Mucosa of rectum (tissue), 2 donors: ENCODE results near the gene ATG101.
A peak's percentile ranks its signal among the peaks of the same experiment; 100 is the strongest.

Experiments used
- H3K27ac ChIP-seq, 2 donors: one replicate each; pipeline ENCODE4 v1.7.0; 2013; ENCODE audit warnings: inconsistent platforms in 2 of 2, low read depth in 2 of 2, low read length in 2 of 2
- H3K27me3 ChIP-seq, 2 donors: one replicate each; pipeline ENCODE4 v1.7.0; 2013; ENCODE audit warnings: low read length in 2 of 2; ENCODE audit not compliant: control insufficient read depth in 2 of 2, insufficient read depth in 2 of 2
- H3K36me3 ChIP-seq, 2 donors: one replicate each; pipeline ENCODE4 v1.7.0; 2013; ENCODE audit warnings: low read length in 2 of 2; ENCODE audit not compliant: control insufficient read depth in 2 of 2, insufficient read depth in 2 of 2
- H3K4me1 ChIP-seq, 2 donors: one replicate each; pipeline ENCODE4 v1.7.0; 2013; ENCODE audit warnings: low read length in 2 of 2, mild to moderate bottlenecking in 1 of 2; ENCODE audit not compliant: control insufficient read depth in 2 of 2, insufficient read depth in 2 of 2
- H3K4me3 ChIP-seq, 2 donors: one replicate each; pipeline ENCODE4 v1.7.0; 2013; ENCODE audit warnings: low read length in 2 of 2
- H3K9ac ChIP-seq, 2 donors: one replicate each; pipeline ENCODE4 v1.7.0; 2013; ENCODE audit warnings: low read length in 2 of 2, low read depth in 1 of 2, mild to moderate bottlenecking in 1 of 2
- H3K9me3 ChIP-seq, 2 donors: one replicate each; pipeline ENCODE4 v1.7.0; 2013; ENCODE audit warnings: low read length in 2 of 2; ENCODE audit not compliant: control insufficient read depth in 2 of 2
- donor health status: healthy.
- donor health status: Normal muscosa, but diverticular disease.

Gene ATG101

DNA sequence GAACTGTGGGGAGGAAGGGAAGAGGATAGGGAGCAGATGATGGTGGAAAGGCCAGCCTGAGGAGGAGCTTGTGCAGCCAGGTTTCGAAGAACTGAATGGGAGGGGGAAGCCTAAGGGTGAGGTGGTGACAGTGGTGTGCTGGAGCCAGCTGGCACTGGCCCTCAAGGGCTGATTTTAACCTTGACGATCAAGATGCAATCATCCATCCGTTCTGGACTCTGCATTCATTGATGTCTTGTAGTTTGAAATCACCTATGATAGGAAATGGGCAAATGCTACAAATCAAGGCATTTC lies 2.8 kb upstream of the ATG101 start:
- no peak overlapping the region for H3K4me3 ChIP-seq
- no peaks in the 10 kb centered on the region for H3K9me3 ChIP-seq
- H3K36me3 ChIP-seq = no peaks in the 10 kb centered on the region
- H3K9ac ChIP-seq = no peak overlapping the region
- peaks cover 12 to 21% of the 10 kb centered on the region in 2 donors for H3K4me1 ChIP-seq
- no peak overlapping the region for H3K27ac ChIP-seq
- H3K27me3 ChIP-seq = no peaks in the 10 kb centered on the region

DNA sequence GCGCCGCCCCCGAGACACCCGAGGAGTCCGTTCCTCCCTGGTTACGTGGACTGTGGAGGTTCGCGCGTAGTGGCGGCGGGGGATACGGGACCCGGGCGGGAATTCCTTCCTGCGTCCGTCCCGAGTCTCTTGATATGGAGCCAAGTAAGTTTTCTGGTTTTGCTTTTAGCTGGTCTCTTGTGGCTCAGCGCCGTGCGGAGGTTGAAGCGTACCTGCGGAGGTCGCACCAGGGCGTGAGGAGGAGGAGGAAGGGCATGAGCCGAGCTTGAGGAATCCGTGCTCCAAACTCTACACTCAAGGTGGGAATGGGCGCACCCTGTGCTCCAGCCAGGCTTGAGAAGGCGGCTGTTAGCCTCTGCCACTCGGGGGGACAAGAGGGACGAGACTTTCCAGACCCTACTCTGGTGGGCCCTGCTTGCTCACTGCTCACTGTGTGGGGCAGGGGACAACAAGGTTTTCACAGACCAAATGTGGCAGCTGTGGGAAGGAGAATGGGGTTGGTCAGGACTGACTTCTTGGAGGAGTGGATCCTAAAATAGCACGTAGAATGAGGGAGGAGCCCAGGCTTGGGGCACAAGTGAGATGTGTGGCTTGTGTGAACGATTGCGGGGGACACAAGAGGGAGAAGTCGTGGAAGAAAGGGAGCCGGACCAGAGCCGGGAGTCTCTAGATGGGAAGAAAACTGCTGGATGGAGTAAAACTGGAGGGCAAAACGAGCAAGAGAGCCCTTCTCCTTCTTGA lies 577 bp downstream of the ATG101 start:
- H3K27me3 ChIP-seq = no peaks in the 10 kb centered on the region
- H3K4me1 ChIP-seq = peaks cover 12 to 18% of the 10 kb centered on the region in 2 donors
- peak overlapping the region; percentile 86 to 91 for H3K9ac ChIP-seq
- peak overlapping the region; percentile 81 to 89 for H3K27ac ChIP-seq
- H3K4me3 ChIP-seq = peak overlapping the region; percentile 80 to 95
- no peaks in the 10 kb centered on the region for H3K9me3 ChIP-seq
- H3K36me3 ChIP-seq = peaks cover 13 to 20% of the 10 kb centered on the region in 2 donors

DNA sequence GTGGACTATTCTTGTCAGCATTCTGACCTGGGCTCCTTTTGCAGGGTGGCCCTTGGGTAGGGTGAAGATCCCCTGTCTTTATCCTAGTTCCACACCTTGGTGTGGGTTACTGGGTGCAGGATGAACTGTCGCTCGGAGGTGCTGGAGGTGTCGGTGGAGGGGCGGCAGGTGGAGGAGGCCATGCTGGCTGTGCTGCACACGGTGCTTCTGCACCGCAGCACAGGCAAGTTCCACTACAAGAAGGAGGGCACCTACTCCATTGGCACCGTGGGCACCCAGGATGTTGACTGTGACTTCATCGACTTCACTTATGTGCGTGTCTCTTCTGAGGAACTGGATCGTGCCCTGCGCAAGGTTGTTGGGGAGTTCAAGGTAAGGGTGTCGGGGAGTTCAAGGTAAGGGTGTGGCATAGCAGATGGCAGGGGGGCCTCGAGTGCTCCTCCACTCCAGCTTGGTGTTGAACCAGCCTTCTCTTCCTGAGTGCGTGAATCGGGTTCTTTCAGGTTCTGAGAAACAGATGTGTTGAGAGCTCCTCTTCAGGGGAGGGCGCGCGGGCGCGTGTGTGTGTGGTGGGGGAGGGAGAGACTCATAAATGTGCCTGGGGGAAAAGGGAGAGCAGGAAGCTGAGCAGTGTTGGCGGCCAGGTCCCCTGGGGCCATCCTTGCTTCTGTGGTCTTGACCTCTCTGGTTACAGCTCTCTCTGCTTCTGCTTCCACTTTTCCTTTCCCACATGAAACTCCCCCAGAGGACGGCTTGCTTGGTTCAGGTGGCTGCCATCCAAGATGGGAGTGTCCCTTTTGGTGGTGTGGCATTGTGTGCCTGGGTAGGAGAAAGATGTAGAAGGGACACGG lies 4.0 kb downstream of the ATG101 start:
- Histone ChIP-seq H3K27ac (no peak overlapping the region), H3K9ac (no peak overlapping the region), H3K36me3 (peaks cover 35 to 49% of the 10 kb centered on the region in 2 donors), H3K27me3 (no peaks in the 10 kb centered on the region), H3K4me1 (peaks cover 12 to 18% of the 10 kb centered on the region in 2 donors), H3K4me3 (no peak overlapping the region), H3K9me3 (no peaks in the 10 kb centered on the region)

DNA sequence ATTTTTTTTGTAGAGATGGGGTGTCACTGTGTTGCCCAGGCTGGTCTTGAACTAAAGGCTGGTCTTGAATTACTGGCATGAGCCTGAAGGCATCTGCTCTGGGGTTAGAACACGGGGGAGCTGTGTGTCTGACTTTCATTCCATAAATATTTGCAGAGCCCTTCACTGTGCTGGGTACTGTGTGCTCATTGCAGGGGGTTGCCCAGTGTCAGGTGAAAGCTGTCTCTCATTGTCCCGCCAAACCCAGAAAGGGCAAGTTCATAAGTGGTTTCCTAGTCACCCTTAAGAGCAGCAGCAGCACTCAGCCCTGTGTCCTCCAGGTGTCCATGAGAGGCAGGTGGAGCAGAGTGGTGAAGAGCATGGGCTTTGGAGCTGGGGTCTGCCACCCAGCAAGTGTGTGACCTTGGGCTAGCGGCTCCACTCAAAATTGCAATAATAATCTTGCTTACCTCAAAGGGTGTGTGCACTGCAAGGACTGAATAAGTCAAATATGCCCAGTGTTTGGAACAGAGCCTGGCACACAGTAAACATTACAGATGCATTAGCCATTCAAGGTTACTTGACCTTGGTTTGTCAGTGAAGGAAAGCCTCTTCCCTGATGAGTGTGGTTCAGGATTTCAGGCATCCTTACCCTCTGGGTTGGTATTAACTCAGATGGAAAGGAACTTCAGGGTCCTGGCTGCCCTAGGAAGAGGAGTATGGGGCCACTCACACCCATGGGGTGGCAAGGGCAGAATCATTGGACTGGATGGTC lies 5.4 kb downstream of the ATG101 start:
- Histone ChIP-seq H3K9me3 (no peaks in the 10 kb centered on the region), H3K4me1 (peaks cover 8 to 12% of the 10 kb centered on the region in 2 donors), H3K36me3 (peaks cover 38 to 53% of the 10 kb centered on the region in 2 donors), H3K27ac (no peak overlapping the region), H3K9ac (no peak overlapping the region), H3K4me3 (no peak overlapping the region), H3K27me3 (no peaks in the 10 kb centered on the region)

DNA sequence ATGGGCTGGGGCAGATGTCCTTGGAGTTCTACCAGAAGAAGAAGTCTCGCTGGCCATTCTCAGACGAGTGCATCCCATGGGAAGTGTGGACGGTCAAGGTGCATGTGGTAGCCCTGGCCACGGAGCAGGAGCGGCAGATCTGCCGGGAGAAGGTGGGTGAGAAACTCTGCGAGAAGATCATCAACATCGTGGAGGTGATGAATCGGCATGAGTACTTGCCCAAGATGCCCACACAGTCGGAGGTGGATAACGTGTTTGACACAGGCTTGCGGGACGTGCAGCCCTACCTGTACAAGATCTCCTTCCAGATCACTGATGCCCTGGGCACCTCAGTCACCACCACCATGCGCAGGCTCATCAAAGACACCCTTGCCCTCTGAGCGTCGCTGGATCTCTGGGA lies 7.0 kb downstream of the ATG101 start:
- Histone ChIP-seq H3K27me3 (no peaks in the 10 kb centered on the region), H3K4me3 (no peak overlapping the region), H3K4me1 (peaks cover 4 to 6% of the 10 kb centered on the region in 2 donors), H3K9ac (no peak overlapping the region), H3K36me3 (peaks cover 38 to 53% of the 10 kb centered on the region in 2 donors), H3K9me3 (no peaks in the 10 kb centered on the region), H3K27ac (no peak overlapping the region)

DNA sequence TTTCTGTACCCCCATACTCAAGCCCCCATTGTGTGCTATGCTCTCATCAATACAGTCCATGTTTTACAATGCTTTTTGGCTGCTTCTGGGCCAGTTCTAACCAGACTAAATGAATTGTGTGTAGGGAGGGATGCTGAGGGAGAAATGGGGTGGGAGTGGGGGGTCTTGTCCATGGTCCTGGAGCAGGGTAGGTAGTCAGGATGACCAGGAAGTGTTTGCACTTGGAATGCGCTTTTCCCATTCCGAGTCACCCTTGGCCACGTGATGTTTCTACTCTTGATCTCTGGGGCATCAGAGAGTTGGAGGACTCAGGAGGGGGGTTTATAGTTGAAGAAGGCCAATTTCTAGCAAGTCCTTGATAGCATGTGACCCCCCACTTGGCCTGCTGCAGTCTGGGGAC lies 8.5 kb downstream of the ATG101 start:
- no peak overlapping the region for H3K4me3 ChIP-seq
- H3K27me3 ChIP-seq = no peaks in the 10 kb centered on the region
- no peak overlapping the region for H3K9ac ChIP-seq
- H3K27ac ChIP-seq = no peak overlapping the region
- peaks cover 7 to 15% of the 10 kb centered on the region in 2 donors for H3K4me1 ChIP-seq
- no peaks in the 10 kb centered on the region for H3K9me3 ChIP-seq
- H3K36me3 ChIP-seq = peaks cover 36 to 51% of the 10 kb centered on the region in 2 donors

DNA sequence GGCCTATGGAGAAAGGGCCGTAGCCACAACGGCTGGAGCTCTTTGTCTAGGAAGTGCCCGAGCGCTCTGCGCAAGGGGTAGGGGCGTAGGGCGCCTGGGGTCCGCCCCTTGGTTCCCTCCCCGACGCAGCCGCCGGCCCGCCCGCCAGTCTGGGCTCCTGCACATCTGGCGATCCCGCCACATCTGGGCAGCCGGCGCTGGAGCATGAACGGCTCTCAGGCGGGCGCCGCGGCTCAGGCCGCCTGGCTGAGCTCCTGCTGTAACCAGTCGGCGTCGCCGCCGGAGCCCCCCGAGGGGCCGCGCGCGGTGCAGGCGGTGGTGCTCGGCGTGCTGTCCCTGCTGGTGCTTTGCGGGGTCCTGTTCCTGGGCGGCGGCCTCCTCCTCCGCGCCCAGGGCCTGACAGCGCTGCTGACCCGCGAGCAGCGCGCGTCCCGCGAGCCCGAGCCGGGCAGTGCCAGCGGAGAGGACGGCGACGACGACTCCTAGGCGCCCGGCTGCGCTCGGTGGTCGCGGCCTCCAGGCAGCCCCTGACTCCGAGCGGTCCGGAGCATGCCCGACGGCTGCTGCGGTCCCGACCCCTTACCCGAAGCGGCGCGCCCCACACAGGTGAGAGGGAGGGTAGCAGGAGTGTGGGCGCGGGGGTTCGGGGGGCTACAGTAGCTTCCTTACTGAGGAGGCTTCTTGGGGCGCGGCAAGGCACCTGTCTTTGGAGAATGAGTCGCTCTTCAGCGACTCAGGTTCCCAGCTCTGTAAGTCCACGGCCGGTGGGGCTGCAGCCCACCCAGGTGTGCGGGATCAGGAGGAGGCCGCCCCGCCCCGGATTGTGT lies 10.0 kb downstream of the ATG101 start, which contains the start of gene SMIM41:
Gene SMIM41, plus strand, starts transcription at position 129 of the 827 bp plus-strand sequence. Its CDS starts 76 bp downstream, at position 205.
- H3K4me1 ChIP-seq = peaks cover 7 to 16% of the 10 kb centered on the region in 2 donors
- no peaks in the 10 kb centered on the region for H3K27me3 ChIP-seq
- H3K36me3 ChIP-seq = peaks cover 30 to 38% of the 10 kb centered on the region in 2 donors
- peak within 1 kb of the TSS in 1 of 2 donors; percentile 72 for H3K27ac ChIP-seq
- H3K9me3 ChIP-seq = no peaks in the 10 kb centered on the region
- H3K4me3 ChIP-seq = peak within 1 kb of the TSS in 1 of 2 donors; percentile 13
- no peak within 1 kb of the TSS for H3K9ac ChIP-seq

DNA sequence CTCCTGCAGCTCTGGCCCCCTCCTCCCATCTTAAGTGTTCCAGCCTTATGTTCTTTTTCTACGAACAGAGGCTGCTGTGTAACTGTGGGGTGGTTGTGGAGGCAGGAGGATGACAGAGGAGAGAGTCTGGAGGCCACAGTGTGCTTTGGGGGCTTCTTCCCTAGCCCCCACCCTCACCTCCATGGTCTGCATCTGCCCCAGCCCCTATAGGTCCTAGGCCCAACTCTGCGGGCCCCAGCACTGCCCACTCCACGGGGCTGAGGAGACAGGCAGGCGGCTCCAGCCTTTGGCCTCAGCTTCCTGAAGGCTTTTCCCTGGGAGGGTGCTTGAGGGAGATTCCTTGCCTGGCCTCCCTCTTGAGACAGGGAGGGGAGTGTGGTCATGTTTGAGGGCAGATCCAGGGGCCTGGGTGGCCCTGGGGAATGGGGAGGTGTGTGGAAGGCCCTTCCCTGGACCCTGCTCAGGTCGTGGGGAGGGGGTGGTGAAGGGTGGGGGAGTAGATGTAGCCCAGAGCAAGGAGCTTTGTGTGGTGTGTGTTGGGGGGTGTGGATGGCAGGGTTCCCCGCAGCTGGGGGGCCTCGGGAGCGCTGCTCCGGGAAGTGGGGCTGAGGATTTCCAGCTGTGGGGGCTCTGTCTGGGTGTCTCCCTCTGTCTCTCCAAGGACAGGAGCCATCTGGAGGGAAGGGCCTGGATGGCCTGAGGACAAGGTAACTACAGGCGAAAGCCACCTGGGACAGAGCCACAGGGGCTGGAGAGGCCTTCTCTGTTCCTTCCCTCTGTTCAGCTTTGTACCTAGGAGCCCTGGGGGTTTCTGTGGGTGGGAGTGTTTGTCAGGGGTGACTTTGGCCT lies 10.8 kb downstream of the ATG101 start:
- peak overlapping the region in 1 of 2 donors; percentile 72 for H3K27ac ChIP-seq
- H3K27me3 ChIP-seq = no peaks in the 10 kb centered on the region
- no peak overlapping the region for H3K9ac ChIP-seq
- H3K4me3 ChIP-seq = peak overlapping the region in 1 of 2 donors; percentile 13
- H3K9me3 ChIP-seq = no peaks in the 10 kb centered on the region
- H3K4me1 ChIP-seq = peaks cover 7 to 19% of the 10 kb centered on the region in 2 donors
- peaks cover 24 to 31% of the 10 kb centered on the region in 2 donors for H3K36me3 ChIP-seq
